Left lobe of liver (tissue), 2 donors: ENCODE results near the gene TSPYL6. TPM values are rescaled to one million over a fixed set of nuclear protein-coding genes. Genes with fewer than 3 reads are reported as not detected.

Experiments
- ATAC-seq: fragments of 200-7000 bp; cut with Tn5 transposase; one replicate; pipeline ENCODE4 v1.9.1; 2020; ENCODE audit warnings: mild to moderate bottlenecking, moderate library complexity
- DNase-seq: peaks from one replicate; pipeline ENCODE4 v3.0.0-alpha.2; 2020; ENCODE audit warnings: low spot score
- total RNA-seq: library from RNA; stranded (reverse); gene quantifications from one replicate; pipeline ENCODE4 v1.2.1, GENCODE V29; 2021
- donor health status: DM: no; HTN: no; CAD: no; lungs with moderate emphysema.
- donor health status: DM: no; HTN: yes; CAD: no.

Gene TSPYL6
- total RNA-seq, 1 donor from 2014 or later: not detected

- ATAC-seq (peak; percentile 71), DNase-seq (no peak)
Observed at GRCh38 chr2:54206596-54206995, 49.4 kb downstream of the TSPYL6 start.

GRCh38 chr2:54204476-54204875 is 51.6 kb downstream of the TSPYL6 start:
- ATAC-seq: no peak
- no peak for DNase-seq

Other genes with a start within 250 kb of the TSPYL6 start
- 20.4 TPM for gene ACYP2, start 140.6 kb downstream of the TSPYL6 start, total RNA-seq
- 108 TPM for gene SPTBN1, start 200.1 kb upstream of the TSPYL6 start, total RNA-seq